Activated T-cell treated with anti-CD3 and anti-CD28 coated beads, Interleukin-2, amount 50 U/mL, for 4 hours (primary cell): Measurements from ENCODE around the gene FAM3D. TPM values are rescaled to one million over a fixed set of nuclear protein-coding genes. Genes with fewer than 3 reads are reported as not detected.

Experiments
- ATAC-seq, 2 donors: fragments of 200-7000 bp; cut with Tn5 transposase; one replicate each; pipeline ENCODE4 v1.10.0; 2021
- DNase-seq: peaks from one replicate; pipeline ENCODE4 v3.0.0-alpha.2; 2020
- H3K27me3 Mint-ChIP-seq: one replicate; pipeline ENCODE4 v1.8.0; 2021; ENCODE audit warnings: low read depth, mixed read lengths
- H3K36me3 Mint-ChIP-seq: one replicate; pipeline ENCODE4 v1.8.0; 2022; ENCODE audit warnings: mixed read lengths; ENCODE audit not compliant: insufficient read depth
- H3K4me1 Mint-ChIP-seq: one replicate; pipeline ENCODE4 v1.8.0; 2021; ENCODE audit warnings: low read depth, mixed read lengths
- H3K4me3 Mint-ChIP-seq: one replicate; pipeline ENCODE4 v1.8.0; 2021; ENCODE audit warnings: mild to moderate bottlenecking, moderate library complexity, mixed read lengths
- H3K9me3 Mint-ChIP-seq: one replicate; pipeline ENCODE4 v1.8.0; 2021; ENCODE audit warnings: mixed read lengths
- total RNA-seq, 3 donors: library from RNA; stranded (reverse); gene quantifications; one replicate each; pipeline ENCODE4 v1.2.1, GENCODE V29; 2021

FAM3D gene
- total RNA-seq, 3 donors from 2014 or later: not detected

DNA sequence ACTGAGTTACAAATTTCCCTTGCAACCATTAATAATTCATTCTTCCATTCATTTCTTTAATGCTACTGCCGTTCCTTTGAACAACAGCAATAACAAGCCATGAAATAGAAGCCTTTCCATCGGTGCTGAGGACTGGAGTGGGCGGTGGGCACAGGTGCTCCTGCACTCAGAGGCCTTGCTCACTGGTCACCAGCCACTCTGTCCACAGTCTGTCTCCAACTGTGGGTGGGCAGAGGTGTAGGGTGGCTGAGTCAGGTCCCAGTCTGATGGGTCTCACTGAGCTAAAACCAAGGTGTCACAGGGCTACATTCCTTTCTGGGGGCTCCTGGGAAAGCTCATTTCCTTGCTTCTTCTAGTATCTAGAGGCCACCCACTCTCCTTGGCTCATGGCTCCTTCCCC is 6.3 kb upstream of the FAM3D start:
- no peaks in the 10 kb centered on the region for H3K36me3 Mint-ChIP-seq
- ATAC-seq: no peak
- no peaks in the 10 kb centered on the region for H3K4me1 Mint-ChIP-seq
- H3K4me3 Mint-ChIP-seq: no peak overlapping the region
- no peak for DNase-seq
- H3K9me3 Mint-ChIP-seq: peaks cover 4% of the 10 kb centered on the region
- H3K27me3 Mint-ChIP-seq: peaks cover 4% of the 10 kb centered on the region

GRCh38 chr3:58672451-58672850 is 5.9 kb upstream of the FAM3D start:
- no peaks in the 10 kb centered on the region for H3K4me1 Mint-ChIP-seq
- no peak overlapping the region for H3K4me3 Mint-ChIP-seq
- H3K36me3 Mint-ChIP-seq: no peaks in the 10 kb centered on the region

DNA sequence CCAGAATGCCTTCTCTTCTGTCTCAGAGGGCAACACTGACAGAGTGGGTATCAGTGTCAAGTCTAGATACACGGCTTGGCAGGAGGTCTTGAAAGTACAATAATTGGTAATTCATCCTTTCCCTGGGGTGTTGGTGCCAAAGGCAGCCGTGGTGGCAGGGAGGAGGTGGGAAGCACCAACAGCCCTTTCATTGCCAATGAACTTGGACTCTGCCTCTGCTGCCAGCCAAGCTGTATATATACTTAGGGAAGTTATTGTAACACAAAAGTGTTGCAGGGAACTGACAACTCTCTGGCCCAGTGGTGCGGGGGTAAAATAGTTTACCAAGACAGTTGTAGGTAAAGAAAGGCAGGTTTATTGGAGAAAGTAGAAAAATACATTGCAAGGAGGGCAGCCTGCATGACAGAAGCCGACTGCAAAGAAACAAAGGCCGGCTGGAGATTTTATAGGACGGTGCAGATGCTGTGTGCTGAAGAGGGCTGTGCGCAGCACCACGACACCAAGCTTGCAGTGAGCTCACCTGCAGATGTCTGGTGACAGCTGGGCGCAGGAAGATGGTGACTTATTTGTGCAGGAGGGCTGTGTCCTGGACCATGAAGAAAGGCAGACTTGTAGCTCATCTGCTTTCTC is 4.0 kb upstream of the FAM3D start:
- Mint-ChIP-seq H3K36me3 (no peaks in the 10 kb centered on the region), H3K9me3 (peaks cover 2% of the 10 kb centered on the region), H3K27me3 (peaks cover under 1% of the 10 kb centered on the region), H3K4me1 (no peaks in the 10 kb centered on the region), H3K4me3 (no peak overlapping the region)
- DNase-seq: no peak
- no peak for ATAC-seq

More at GRCh38 chr3:58672451-58672850, 5.9 kb upstream of the FAM3D start:
- DNase-seq: no peak
- ATAC-seq: no peak
- Mint-ChIP-seq H3K9me3 (peaks cover 4% of the 10 kb centered on the region), H3K27me3 (peaks cover 2% of the 10 kb centered on the region)

DNA sequence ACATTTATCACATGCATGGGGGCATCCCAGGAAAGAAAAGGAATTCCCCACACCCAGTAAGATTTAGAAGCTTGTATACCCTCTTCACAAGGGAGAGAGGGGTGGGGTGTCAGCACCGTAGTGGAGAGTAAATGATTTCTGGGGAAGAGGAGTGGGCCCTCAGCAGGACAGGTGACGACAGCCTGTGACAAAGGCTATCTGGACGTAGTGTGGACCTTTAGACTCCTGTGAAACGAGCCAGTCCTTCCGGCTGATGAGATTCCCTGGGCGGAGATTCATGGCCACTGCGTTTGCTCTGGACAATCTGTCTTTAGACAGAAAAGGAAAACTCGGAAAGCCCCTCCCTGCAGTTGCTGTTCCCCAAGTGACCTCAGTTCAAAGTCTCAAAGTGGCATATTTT is 1.7 kb upstream of the FAM3D start:
- H3K9me3 Mint-ChIP-seq: no peaks in the 10 kb centered on the region
- no peak overlapping the region for H3K4me3 Mint-ChIP-seq
- DNase-seq (no peak), ATAC-seq (no peak)
- peaks cover 7% of the 10 kb centered on the region for H3K27me3 Mint-ChIP-seq
- no peaks in the 10 kb centered on the region for H3K4me1 Mint-ChIP-seq
- no peaks in the 10 kb centered on the region for H3K36me3 Mint-ChIP-seq

GRCh38 chr3:58667704-58668103 is 1.1 kb upstream of the FAM3D start:
- Mint-ChIP-seq H3K4me3 (no peak overlapping the region), H3K36me3 (no peaks in the 10 kb centered on the region), H3K9me3 (no peaks in the 10 kb centered on the region), H3K4me1 (no peaks in the 10 kb centered on the region), H3K27me3 (peaks cover 7% of the 10 kb centered on the region)
- ATAC-seq: no peak
- no peak for DNase-seq

- no peaks in the 10 kb centered on the region for H3K9me3 Mint-ChIP-seq
- no peak for DNase-seq
- H3K36me3 Mint-ChIP-seq: no peaks in the 10 kb centered on the region
- no peak for ATAC-seq
- peaks cover 7% of the 10 kb centered on the region for H3K27me3 Mint-ChIP-seq
- H3K4me1 Mint-ChIP-seq: no peaks in the 10 kb centered on the region
- no peak overlapping the region for H3K4me3 Mint-ChIP-seq
These were observed 655 bp upstream of the FAM3D start for GRCh38 chr3:58667229-58667628.

GRCh38 chr3:58665405-58665804 is 1.2 kb downstream of the FAM3D start:
- Mint-ChIP-seq H3K9me3 (no peaks in the 10 kb centered on the region), H3K27me3 (peaks cover 7% of the 10 kb centered on the region), H3K4me3 (no peak overlapping the region), H3K36me3 (no peaks in the 10 kb centered on the region), H3K4me1 (no peaks in the 10 kb centered on the region)
- no peak for ATAC-seq
- DNase-seq: no peak

- Mint-ChIP-seq H3K36me3 (no peaks in the 10 kb centered on the region), H3K9me3 (no peaks in the 10 kb centered on the region), H3K4me3 (no peak overlapping the region), H3K4me1 (no peaks in the 10 kb centered on the region), H3K27me3 (peaks cover 7% of the 10 kb centered on the region)
- ATAC-seq (no peak), DNase-seq (no peak)
These were observed 2.0 kb downstream of the FAM3D start for GRCh38 chr3:58664611-58665010.

DNA sequence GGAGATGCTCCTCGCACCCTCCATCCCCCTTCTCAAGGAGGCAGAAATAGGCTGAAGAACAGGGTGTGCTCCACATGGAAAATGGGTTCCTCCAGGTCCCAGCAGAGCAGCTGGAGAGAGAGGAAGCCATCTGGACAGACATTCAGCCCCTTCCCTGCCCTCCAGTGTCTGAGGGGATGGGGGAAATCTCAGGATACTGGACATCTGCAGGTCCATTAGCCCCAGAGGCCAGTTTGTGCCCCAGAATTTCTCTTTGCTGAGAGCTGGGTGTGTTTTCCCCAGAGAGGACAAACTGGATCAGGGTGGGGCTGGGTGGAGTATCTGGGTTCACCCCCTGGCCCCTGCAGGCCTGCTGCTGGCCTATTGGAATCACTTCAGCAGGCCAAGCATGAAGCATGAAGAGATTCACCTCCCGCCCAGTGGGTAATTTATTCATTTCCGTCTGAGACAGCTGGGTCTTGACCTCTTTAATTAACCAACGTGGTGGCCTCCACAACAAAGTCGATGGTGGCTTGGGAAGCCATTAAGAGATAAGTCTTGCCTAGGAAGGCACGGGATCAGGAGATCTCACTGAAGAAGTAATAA is 4.6 kb downstream of the FAM3D start:
- Mint-ChIP-seq H3K36me3 (no peaks in the 10 kb centered on the region), H3K4me1 (no peaks in the 10 kb centered on the region), H3K27me3 (peaks cover 7% of the 10 kb centered on the region), H3K9me3 (no peaks in the 10 kb centered on the region), H3K4me3 (no peak overlapping the region)
- DNase-seq (no peak), ATAC-seq (no peak)

DNA sequence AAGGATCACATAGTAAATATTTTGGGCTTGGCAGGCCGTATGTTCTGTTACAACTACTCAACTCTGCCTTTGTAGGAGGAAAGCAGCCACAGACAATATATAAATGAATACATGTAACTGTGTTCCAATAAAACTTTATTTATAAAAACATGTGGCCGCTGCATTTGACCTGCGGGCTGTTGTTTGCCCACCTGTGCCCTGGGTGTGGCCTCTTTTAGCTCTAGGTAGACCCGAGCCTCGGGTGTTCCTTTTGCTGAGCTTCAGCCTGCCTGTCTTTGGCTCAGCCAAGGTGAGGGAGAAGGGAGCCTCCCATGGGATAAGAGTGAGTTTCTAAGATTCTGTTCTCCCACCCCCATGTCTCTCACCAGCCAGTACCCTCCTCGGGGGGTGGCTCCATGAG is 5.6 kb downstream of the FAM3D start:
- DNase-seq (no peak), ATAC-seq (no peak)
- H3K27me3 Mint-ChIP-seq: peaks cover 8% of the 10 kb centered on the region
- H3K4me3 Mint-ChIP-seq: no peak overlapping the region
- H3K36me3 Mint-ChIP-seq: no peaks in the 10 kb centered on the region
- H3K9me3 Mint-ChIP-seq: no peaks in the 10 kb centered on the region
- H3K4me1 Mint-ChIP-seq: no peaks in the 10 kb centered on the region

GRCh38 chr3:58659051-58659675 is 7.4 kb downstream of the FAM3D start:
- DNase-seq: no peak
- Mint-ChIP-seq H3K9me3 (no peaks in the 10 kb centered on the region), H3K27me3 (peaks cover 6% of the 10 kb centered on the region), H3K4me1 (no peaks in the 10 kb centered on the region), H3K36me3 (no peaks in the 10 kb centered on the region), H3K4me3 (no peak overlapping the region)
- no peak for ATAC-seq

- Mint-ChIP-seq H3K9me3 (no peaks in the 10 kb centered on the region), H3K27me3 (peaks cover 6% of the 10 kb centered on the region), H3K4me3 (no peak overlapping the region), H3K4me1 (no peaks in the 10 kb centered on the region), H3K36me3 (no peaks in the 10 kb centered on the region)
- ATAC-seq: no peak
- no peak for DNase-seq
These were observed 8.1 kb downstream of the FAM3D start for GRCh38 chr3:58658508-58658907.

DNA sequence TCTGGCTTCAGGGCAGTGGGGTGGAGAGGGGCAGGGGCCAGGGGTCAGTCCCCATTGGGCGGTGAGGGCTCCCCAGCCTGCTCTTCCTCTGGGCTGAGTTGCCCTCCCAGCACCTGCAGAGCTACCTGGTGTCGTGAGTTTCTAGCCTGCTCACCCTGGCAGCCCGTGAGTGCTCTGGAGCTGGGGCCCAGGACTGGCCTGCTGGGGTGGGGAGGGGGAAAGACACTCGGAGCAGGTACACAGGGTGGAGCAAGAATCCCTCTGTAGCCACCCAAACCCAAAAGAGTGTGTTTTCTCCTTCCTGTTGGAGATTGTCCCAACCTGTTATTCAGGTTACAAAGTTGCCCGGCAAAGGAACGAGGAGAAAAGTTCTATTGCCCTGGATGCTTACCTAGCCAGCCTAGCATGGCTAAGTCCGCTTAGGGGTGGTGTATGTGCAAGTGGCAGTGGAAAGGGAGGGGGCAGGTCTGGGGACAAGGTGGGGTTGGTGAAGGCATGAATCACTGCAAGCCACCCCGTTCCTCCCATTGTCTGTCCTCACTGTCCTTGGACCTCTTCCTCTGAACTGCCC is 8.9 kb downstream of the FAM3D start:
- peaks cover 6% of the 10 kb centered on the region for H3K27me3 Mint-ChIP-seq
- H3K4me3 Mint-ChIP-seq: no peak overlapping the region
- no peak for ATAC-seq
- no peaks in the 10 kb centered on the region for H3K4me1 Mint-ChIP-seq
- no peaks in the 10 kb centered on the region for H3K9me3 Mint-ChIP-seq
- DNase-seq: no peak
- no peaks in the 10 kb centered on the region for H3K36me3 Mint-ChIP-seq

GRCh38 chr3:58657036-58657520 is 9.5 kb downstream of the FAM3D start:
- H3K9me3 Mint-ChIP-seq: no peaks in the 10 kb centered on the region
- ATAC-seq: no peak
- no peak for DNase-seq
- H3K4me3 Mint-ChIP-seq: no peak overlapping the region
- H3K4me1 Mint-ChIP-seq: no peaks in the 10 kb centered on the region
- peaks cover 6% of the 10 kb centered on the region for H3K27me3 Mint-ChIP-seq
- H3K36me3 Mint-ChIP-seq: no peaks in the 10 kb centered on the region

DNA sequence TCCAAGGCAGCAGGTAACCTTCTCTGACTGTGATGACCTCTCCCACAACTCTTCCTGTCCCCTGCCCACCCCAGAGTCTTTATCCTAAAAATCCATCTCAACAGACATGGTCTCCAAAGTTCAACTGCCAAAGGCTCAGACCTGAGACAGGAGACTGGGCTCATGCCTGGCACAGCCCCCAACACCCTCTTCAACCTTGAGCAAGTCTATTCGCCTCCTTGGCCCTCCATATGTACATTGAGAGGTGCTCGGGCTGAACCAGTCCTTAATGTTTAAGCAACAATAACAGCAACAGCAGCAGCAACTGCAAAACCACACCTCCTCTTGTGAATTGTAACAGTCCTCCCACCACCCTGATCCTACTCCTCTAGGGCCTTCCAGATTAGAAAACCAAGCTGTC is 9.9 kb downstream of the FAM3D start:
- H3K4me1 Mint-ChIP-seq: no peaks in the 10 kb centered on the region
- DNase-seq: no peak
- peaks cover 6% of the 10 kb centered on the region for H3K27me3 Mint-ChIP-seq
- H3K36me3 Mint-ChIP-seq: no peaks in the 10 kb centered on the region
- no peak overlapping the region for H3K4me3 Mint-ChIP-seq
- no peak for ATAC-seq
- H3K9me3 Mint-ChIP-seq: no peaks in the 10 kb centered on the region
